Measurements from ENCODE around the gene NLRP1.

DNA sequence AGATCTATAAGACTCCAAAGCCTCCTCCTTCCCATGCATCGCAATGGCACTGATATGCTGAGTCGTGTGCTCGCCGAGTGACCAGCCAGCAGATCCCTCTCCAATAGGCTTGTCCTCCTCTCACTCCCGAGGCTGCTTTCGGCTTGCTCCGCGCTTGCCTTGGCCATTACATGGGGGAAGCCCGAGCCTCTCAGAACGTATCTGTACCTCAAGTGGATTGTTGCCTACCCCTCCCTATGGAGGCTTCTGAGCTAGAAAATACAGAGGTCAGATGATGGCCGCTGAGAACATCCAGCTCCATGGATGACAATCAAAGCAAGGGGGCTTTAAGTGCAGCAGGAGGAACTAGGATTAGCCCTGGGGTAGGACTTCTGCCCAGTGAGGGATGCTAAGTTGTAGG, 7.7 kb upstream of the NLRP1 start:
- TF ChIP-seq, protein P1, sequence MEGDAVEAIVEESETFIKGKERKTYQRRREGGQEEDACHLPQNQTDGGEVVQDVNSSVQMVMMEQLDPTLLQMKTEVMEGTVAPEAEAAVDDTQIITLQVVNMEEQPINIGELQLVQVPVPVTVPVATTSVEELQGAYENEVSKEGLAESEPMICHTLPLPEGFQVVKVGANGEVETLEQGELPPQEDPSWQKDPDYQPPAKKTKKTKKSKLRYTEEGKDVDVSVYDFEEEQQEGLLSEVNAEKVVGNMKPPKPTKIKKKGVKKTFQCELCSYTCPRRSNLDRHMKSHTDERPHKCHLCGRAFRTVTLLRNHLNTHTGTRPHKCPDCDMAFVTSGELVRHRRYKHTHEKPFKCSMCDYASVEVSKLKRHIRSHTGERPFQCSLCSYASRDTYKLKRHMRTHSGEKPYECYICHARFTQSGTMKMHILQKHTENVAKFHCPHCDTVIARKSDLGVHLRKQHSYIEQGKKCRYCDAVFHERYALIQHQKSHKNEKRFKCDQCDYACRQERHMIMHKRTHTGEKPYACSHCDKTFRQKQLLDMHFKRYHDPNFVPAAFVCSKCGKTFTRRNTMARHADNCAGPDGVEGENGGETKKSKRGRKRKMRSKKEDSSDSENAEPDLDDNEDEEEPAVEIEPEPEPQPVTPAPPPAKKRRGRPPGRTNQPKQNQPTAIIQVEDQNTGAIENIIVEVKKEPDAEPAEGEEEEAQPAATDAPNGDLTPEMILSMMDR (conservative IDR thresholded peaks at IDR 0.05; ENCODE audit: low read length), result no peak
- TF ChIP-seq EZH2phosphoT487 (IDR thresholded peaks at IDR 0.05; ENCODE audit: borderline replicate concordance, low read depth, low read length), result no peak

Measured in OCI-LY7 (cell line).